ENCODE results near the gene DRICH1. TPM values are rescaled to one million over a fixed set of nuclear protein-coding genes. Genes with fewer than 3 reads are reported as not detected.
"Not testable (repeated sequence)": the region's sequence is repeated elsewhere in the genome, so short reads cannot be mapped to it uniquely, and the experiment has no call there.

DRICH1 gene
- total RNA-seq, 1 experiment from 2014 or later: not detected

DNA sequence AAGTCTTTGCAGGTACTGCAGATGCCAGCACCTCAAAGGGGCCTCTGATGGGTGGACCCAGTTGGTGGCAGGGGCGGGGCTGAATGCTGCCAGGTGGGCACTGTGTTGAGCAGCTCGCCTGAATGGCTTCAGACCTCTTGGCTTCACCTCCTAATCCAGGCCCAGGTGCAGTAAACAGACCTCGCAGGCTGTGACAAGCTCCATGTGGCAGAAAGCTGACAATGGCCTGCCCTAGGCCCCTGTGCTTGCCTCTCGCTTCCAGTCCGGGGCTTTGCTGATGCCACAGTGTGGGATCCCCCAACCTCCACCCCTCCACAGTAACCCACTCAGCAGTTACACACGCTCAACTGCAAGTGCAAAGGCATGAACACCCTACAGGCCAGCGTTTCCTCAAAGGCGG lies 61.4 kb downstream of the DRICH1 start:
- no peak for DNase-seq (ENCODE audit: extremely low read depth, low read depth)

- no peak for DNase-seq (ENCODE audit: extremely low read depth, low read depth)
Observed at GRCh38 chr22:23569716-23570115, 62.4 kb downstream of the DRICH1 start.

- DNase-seq (ENCODE audit: extremely low read depth, low read depth): no peak
Observed at GRCh38 chr22:23569291-23569690, 62.8 kb downstream of the DRICH1 start.

- DNase-seq (ENCODE audit: extremely low read depth, low read depth): no peak
Observed at GRCh38 chr22:23566705-23567475, 65.2 kb downstream of the DRICH1 start.

GRCh38 chr22:23565915-23566704 lies 66.0 kb downstream of the DRICH1 start:
- no peak for DNase-seq (ENCODE audit: extremely low read depth, low read depth)

DNA sequence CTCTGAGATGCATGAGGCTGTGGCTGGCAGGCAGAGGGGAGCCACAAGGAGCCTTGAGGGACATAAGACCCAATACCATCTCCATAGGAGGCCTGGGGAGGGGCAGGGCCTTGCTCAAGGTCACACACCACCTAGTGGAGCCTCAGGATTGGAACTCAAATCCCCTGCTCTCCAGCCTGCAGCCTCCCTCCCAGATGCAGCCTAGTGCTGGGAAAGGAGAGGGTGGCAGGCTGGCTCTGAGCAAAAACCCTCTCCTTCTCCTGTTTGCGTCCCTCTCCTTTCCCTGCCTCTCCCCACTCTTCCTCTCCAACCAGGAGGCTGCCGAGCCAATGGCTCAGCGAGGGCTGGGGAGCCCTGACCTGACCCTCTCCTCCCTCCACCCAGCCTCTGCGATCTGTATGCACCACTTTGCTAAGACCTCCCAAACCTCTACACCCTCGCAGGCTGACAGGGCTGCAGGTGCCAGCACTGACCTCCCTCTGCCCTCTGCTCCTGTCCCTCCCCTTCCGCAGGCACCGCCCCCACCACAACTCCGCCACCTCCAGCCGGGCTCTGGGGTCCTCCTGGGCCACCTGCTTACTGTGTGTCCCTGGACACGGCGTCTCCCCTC lies 66.7 kb downstream of the DRICH1 start:
- no peak for DNase-seq (ENCODE audit: extremely low read depth, low read depth)

DNA sequence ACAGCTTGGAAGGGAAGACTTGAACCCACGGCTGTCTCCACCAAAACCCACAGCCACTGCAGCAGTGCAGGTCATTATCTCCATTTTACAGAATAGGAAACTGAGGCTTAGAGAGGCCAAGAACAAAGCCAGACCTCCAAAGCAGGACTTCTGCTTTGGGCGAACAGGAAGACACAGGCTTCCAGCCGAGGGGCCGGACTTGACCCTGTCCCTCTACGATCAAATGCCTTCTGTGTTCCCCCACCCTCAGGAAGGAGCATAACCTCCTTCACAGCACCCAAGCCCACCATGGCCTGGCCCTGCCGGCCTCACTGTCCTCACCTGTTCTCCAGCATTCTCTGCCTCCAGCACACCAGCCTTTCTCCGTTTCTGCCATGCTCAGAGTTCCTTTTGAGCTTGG lies 67.8 kb downstream of the DRICH1 start:
- DNase-seq (ENCODE audit: extremely low read depth, low read depth): no peak

DNA sequence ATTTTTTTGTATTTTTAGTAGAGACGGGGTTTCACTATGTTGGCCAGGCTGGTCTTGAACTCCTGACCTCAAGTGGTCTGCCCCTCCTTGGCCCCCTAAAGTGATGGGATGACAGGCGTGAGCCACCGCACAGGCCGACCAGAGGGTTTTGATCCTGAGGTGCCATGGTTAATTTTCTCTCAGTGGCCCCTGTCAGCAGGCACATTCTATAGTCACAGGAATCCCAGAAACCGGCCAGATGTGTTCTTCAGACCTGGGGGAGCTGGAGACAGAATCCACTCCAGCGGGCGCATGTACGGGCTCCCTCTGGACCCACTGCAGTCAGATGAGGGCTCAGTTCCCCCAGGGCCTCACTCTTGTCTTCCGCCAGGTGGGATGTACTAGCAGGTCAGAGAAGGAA lies 69.0 kb downstream of the DRICH1 start:
- DNase-seq (ENCODE audit: extremely low read depth, low read depth): no peak

DNA sequence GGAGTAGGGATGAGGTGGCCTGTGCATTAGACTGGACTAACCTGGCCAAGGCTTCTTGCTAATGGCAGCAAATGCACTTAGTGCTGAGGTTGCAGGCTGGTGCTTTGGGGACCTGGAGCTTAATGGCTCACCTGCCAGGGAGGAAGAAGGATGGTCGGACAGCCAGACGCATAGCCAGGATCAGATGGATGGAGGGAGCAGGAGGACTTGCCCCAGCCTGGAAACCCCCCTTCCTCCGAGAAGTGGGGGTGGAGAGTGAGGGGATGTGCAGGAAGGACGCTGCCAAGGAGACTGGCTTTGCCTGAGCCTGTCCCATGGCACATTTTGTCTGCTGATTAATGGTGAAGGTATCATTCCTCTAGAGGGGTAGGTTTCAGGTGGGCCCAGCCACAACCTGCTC lies 69.9 kb downstream of the DRICH1 start:
- DNase-seq (ENCODE audit: extremely low read depth, low read depth): no peak

GRCh38 chr22:23561025-23561510 lies 71.1 kb downstream of the DRICH1 start:
- DNase-seq (ENCODE audit: extremely low read depth, low read depth): not testable (repeated sequence)

- not testable (repeated sequence) for DNase-seq (ENCODE audit: extremely low read depth, low read depth)
Observed at GRCh38 chr22:23560215-23560614, 71.9 kb downstream of the DRICH1 start.

Small RNA genes within 50 kb of the gene (small RNA-seq; reads per million reads assigned to genes)
- 0 reads per million in 2 experiments for gene AP000346.3

Other genes with a start within 250 kb of the DRICH1 start
- not detected in 2 replicates for gene IGLL1, start 52.0 kb downstream of the DRICH1 start, total RNA-seq (2014; rRNA removed; shearing (Covaris generic))
- 0.07 TPM in 1 of 2 replicates, not detected in the other for gene RGL4, start 58.7 kb upstream of the DRICH1 start, total RNA-seq (2014; rRNA removed; shearing (Covaris generic))
- gene ZNF70, start 118.8 kb upstream of the DRICH1 start, total RNA-seq (2014; rRNA removed; shearing (Covaris generic)): 1.9 and 3.0 TPM in 2 replicates
- not detected in 2 replicates for gene VPREB3, start 122.1 kb upstream of the DRICH1 start, total RNA-seq (2014; rRNA removed; shearing (Covaris generic))
- gene C22orf15, start 130.7 kb upstream of the DRICH1 start, total RNA-seq (2014; rRNA removed; shearing (Covaris generic)): not detected in 2 replicates
- gene CHCHD10, start 135.7 kb upstream of the DRICH1 start, total RNA-seq (2014; rRNA removed; shearing (Covaris generic)): 38.2 and 44.3 TPM in 2 replicates
- 1.8 and 2.1 TPM in 2 replicates for gene MMP11, start 140.5 kb upstream of the DRICH1 start, total RNA-seq (2014; rRNA removed; shearing (Covaris generic))
- 45.5 and 49.6 TPM in 2 replicates for gene SMARCB1, start 154.6 kb upstream of the DRICH1 start, total RNA-seq (2014; rRNA removed; shearing (Covaris generic))
- gene DERL3, start 206.7 kb upstream of the DRICH1 start, total RNA-seq (2014; rRNA removed; shearing (Covaris generic)): 0.59 and 1.6 TPM in 2 replicates
- gene SLC2A11, start 225.6 kb upstream of the DRICH1 start, total RNA-seq (2014; rRNA removed; shearing (Covaris generic)): 8.3 and 10.7 TPM in 2 replicates